Endometrial microvascular endothelial cells (primary cell): ENCODE data around the gene GUCA2B. TPM values are rescaled to one million over a fixed set of nuclear protein-coding genes. Genes with fewer than 3 reads are reported as not detected.

Experiments used
- in situ Hi-C: cut with HindIII; loops from 2 replicates; pipeline ENCODE4 v1.10.0; 2017; ENCODE audit warnings: low sequenced_read_pairs, low pct_unique_long_range_greater_than_20kb; ENCODE audit errors: inconsistent ontology term
- total RNA-seq: library from RNA; depleted of rRNA; stranded (reverse); fragments of >200 nt; gene quantifications from one replicate; pipeline ENCODE4 v1.2.3, GENCODE V29; 2015; ENCODE audit errors: inconsistent ontology term

GUCA2B gene
- total RNA-seq, 1 donor from 2014 or later = not detected

DNA sequence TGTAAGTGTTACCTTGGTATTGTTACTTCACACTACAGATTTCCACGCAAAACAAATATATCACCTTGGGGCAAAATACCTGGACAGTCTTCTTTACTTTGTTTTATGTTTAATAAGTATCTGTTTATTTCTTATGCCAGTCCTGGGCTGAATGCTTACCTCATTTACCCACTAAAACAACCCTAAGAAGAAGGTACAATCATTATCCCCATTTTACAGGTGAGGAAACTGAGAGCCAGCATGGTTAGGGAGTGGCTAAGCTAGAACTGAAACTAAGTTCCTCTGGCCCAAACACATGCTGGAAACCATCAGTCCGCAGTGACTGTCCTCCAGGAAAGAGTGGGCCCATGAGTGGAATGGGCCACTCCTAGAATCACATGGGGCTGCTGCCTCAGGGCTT is 13.0 kb upstream of the GUCA2B start:
- in situ Hi-C loops = no loop called here

DNA sequence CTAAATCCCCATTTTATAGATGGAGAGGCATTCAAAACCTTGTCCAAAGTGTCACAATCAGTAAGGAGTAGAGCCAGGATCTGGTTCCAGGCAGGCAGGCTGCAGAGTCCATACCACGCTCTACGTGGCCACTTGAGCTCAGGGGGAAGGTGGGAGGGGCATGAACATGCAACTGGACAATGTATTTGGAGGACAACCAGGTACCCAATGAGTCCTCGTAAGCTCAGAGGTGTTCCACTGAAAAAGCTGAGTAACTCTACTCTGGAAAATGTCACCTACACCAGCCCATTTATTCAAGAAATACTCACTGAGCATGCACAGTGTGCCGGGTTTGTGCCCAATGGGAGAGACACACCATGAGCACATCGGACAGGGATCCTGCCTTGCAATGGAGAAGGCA is 11.2 kb upstream of the GUCA2B start:
- in situ Hi-C loops = no loop called here

DNA sequence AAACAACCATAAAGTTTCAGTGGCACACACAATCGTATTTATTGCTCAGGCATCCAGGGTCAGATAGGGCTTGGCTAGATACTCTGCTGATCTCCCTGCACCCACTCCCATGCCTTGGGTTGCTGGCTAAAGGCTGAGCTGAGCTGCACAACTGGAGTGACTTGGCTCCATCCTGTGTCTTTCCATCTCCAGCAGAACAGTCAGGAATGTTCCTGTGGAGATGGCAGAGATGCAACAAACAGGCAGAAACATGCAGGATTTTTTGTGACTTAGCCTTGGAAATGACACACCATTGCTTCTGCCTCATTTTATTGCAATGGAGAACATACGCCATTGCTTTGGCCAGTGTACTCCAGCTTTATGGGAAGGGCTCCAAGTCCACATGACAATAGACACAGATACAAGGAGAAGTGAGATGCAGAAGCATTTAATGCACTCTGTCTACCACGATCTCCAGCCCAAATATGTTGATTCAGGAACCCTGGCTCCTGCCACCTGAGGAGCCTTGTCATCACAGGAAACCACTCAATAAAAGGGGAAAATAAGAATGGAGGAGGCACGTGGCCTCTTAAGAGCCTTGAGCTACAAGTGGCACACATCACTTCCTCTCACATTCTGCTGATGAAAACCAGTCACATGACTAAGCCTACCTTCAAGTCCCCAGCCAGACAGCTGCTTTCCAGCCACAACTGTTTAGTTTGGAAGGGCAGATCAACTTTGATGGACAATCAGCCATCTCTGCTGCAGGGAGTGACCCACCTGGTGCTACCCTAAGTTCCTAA is 10.1 kb upstream of the GUCA2B start:
- in situ Hi-C loops = no loop called here

DNA sequence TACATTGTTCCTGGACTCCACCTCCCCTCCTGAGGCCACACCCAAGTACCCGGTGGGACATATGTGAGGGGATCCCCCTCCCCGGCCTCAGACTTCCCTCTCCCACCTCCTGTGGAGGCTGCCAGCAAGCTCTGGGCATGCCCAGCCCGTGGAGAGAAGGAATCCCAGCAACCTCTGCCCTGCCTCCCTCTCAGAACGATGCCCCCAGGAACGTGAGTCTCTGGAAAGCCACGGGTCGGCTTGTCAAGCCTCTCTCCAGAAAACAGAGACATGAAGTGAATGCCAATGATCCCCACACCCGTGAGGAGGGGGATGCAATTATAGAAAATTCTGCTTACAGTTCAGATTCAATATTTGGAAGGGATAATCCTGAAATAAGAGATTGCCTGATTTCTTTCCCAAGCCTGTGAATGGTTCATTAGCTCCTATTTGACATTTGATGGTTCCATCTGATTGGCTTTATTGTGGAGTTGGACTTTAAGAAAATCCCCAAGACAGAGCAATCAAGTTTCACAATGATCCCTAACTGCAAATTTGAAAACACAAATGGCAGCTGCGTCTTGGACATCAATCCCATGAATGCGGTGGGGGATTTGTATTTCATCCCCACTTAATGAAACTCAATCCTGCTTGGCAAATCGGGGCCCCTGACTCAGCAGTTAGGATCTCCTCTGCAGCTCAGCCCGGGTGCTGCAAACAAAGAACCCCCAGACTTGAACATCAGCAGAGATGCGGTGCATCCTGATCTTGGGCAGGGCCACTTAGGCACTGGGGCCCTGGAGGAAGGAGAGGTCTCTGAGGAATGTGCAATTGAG is 9.1 kb upstream of the GUCA2B start:
- in situ Hi-C loops = no loop called here

DNA sequence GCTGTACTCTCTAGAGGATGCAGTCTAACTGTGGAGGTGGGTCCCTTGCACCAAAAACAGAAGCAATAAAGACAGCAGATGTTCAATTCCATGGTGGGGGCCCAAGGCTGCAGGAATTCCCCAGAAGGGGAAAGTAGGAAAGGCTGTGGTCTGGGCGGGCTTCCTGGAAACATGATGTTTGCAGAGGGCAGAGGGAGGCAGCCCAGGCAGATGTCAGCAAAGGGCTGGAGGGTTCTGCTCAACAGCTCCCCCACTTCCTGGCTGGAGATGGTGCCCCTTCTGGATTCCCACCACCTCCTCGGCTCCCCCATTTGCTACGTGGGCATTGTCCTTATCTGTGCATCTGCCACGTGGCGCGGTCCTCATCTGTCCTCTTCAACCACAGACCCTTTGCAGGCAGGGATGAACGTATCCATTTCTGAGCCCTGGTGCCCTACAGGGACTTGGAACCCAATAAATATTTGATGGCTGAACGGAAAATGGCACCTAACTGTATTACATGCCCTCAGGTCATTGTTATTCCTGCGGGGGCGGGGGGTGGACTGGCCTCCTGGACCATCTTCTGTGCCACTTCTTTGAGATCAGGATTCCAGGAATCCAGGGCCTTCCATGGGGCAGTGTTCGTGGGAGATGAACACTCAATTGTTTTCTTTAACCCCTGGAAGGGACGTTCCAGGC is 8.4 kb upstream of the GUCA2B start:
- in situ Hi-C loops = no loop called here

DNA sequence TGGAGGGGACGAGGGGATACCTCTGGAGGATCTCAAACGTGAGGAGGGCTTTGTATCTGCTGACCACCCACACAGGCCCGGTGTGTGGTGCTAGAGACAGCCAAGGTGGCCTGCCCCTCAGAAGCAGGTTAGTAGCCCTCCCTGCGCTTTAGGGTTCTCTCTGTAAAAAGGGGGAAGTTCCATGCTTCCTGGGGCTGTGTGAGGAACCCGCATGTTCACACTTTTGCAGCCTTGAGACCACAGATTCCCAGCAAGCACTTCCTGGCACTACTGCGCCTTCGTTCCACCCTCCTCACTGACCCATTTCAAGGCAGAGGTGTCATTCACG is 7.9 kb upstream of the GUCA2B start:
- in situ Hi-C loops = no loop called here

DNA sequence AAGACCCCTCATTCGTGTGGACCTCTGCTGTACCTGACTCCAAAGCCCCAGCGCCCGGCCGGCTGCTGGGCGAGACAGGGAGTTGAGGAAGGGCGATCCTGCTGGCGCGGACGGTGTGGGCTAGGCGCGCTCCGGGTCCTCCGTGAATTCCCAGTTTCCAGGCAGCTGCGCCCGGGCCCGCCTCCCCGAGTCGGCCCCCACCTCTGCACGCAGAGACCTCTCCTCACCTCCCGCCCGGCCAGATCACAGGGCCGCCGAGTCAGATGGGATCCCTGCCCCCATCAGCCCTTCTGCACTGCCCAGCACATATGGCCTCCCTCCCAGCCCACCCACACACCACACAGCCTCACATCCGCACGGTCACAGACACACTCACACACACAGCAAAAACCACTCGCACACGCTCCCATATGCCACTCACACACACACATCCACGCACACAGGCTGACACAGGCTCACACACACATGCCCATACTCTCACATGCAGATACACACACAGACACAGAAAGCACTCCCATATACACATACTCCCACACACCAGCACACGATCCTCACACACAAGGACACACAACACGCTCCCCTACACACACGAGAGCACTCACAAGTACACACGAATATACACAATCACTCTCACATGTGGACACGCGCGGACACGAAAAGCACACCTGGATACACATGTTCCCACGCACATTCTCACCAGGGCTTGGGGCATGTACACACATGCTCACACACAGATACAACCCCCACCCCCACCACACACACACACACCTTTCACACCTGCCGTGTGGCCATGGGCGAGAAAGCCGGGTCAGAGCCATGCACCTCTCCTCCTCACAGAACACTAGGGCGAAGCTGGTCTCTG is 7.2 kb upstream of the GUCA2B start:
- in situ Hi-C loops = no loop called here

DNA sequence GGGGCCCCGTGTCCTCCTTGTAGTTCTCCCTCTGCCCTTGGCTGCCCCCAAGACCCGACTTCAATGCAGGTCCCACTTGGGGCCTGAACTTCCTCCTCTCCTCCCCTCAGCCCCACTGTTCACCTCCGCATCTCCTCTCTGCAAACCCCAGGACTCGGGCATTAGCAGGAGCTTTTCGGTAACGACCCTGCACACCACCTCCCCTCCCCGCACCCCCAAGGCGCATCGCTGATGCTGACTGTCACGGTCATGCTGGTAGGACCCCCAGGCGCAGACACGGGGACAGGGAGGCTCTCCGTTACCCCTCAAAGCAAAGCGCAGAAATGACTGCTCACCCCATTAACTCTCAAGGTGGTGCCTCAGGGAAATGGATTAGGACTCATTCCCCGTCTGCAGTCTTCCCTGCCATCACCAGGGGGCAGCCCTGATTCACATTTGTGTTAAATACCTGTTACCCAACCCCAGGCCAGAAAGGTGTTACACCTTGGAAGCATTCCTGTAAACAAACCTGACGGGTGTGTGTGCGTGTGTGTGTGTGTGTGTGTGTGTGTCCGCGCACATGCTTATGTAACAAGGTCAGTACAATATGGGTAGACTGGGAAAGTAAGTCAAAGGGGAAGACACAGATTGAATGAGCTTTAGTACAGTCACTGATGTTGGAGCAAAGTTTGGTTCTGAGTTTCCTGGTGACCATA is 6.4 kb upstream of the GUCA2B start:
- in situ Hi-C loops = no loop called here

DNA sequence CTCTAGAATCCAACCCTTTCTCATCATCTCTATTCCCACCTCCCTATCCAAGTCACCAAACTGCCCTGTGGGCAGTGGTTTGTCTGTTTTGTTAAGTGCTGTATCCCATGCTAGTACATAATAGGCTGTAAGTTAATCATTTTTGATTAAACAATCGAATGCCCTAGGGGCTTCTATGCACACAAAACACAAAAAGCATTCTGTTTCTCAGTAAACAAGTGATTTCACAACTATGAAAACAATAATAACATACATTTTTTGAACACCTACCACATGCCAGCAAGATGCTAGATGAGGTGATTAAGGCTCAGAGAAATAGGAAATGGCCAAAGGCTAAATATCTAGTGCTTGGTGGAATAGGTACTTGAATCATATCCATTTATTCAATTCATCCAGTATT is 5.0 kb upstream of the GUCA2B start:
- in situ Hi-C loops = no loop called here

DNA sequence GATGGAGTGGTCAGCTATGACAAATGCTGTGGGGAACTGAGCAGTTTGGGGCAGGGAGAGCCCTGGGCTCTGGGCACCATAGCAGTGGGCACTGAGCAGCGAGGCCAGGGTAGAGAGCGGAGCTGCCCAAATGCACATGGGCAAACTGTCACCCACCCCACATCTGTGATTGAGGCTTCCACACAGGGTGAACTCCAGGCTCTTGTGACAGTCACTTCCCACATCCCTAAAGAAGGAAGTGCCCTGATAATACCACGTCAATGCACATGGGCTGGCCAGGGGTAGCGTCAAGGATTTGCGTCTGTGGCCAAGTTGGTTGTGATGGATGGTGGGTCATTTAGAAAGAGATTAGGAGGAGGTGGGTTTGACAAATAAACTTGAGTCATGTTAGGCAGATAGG is 2.6 kb upstream of the GUCA2B start:
- in situ Hi-C loops = no loop called here

DNA sequence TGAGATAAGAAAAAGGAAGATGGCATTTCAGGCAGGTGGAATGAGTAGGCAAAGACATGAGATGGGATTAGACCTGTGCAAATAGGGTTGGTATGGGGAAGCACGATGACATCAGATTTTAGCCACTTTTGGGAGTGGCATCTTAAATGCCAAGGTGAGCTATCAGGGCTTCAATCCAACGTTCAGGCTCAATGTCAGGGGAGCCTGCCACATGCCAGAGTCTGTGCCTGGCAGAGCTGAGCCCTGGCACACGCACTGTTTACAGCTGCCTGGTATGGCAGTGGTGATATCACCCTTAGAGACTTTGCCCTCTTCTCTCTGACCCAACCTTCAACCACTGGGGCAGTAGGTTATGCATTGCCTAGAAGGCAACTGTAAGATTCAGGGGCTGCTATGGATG is 1.1 kb upstream of the GUCA2B start:
- in situ Hi-C loops = no loop called here

DNA sequence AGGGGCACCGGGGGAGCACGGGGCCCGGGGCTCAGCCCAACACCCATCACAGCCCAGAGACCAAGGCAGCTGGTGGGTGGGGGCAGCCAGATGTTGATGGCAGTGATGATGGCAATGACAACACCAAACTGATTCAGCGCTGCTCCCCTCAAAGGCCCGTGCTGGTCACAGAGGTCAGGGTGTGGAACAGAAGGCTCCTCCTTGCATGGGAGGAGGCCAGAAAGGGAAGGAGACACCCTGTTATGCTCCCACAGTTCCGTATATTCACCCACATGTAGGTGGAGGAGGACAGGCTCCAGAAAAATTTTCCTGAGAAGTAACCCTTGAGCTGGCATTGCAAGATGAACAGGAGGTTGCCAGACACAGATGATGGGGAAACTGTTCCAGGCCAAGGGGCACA is 414 bp downstream of the GUCA2B start:
- in situ Hi-C loops = no loop called here

DNA sequence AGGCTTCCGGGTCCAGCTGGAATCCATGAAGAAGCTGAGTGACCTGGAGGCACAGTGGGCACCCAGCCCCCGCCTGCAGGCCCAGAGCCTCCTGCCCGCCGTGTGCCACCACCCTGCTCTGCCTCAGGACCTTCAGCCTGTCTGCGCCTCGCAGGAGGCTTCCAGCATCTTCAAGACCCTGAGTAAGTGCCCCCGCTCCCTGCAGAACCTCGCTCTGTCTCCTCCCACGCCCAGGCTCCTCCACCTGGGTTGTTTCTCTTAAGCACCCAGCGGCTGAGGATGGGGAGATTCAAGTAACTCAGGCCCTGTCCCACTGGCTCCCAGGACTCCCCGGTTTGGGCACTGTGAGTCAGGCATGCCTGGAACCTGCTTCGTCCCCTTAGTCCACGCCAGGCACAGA is 1.5 kb downstream of the GUCA2B start:
- in situ Hi-C loops = no loop called here

DNA sequence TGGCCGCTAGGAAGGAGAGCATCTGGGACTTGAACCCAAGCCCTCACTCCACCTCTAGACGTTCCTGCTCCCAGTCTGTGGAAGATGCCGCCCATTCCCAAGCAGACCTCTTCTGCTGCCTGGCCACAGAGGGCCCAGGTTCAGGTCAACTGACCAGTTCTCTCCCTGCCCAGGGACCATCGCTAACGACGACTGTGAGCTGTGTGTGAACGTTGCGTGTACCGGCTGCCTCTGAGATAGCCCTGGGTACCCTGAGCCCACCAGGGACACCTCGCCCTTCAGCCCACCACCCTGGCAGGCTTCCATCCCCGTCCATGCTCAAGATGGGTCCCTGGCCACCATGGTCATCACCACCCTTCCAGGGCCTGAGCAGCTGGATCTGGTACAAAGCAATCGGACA is 2.2 kb downstream of the GUCA2B start:
- in situ Hi-C loops = no loop called here

DNA sequence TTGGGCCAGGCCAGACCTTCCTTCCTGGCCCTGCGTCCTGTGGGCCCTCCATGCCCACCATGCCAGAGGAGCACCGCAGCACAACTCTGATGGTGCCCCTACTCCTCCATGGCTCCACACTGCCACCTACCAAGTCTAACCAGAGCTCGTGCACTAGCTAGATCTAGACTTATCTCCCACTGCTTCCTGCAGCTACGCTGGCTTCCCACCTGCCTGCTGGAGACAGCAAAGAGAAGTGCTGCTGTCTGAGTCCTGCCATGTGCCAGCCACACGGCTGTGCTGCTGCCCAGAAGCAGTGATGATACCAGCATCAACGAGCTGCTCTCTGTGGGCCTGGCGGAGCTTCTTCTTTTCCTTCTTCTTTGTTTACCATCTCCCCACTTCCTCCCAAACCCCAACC is 4.5 kb downstream of the GUCA2B start:
- in situ Hi-C loops = no loop called here

DNA sequence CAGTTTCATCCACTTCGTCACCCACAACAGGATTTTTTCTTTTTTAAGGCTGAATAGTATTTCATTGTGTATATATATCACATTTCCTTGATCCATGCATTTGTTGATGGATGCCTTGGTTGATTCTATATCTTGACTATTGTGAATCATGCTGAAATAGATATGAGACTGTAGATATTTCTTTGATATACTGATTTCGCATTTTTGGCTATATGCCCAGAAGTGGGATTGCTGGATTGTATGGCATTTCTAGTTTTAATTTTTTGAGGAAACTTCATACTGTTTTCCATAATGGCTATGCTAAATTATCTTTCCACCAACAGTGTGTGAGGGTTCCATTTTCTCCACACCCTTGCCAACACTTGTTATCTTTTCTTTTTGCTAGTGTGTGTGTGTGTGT is 5.0 kb downstream of the GUCA2B start:
- in situ Hi-C loops = no loop called here

DNA sequence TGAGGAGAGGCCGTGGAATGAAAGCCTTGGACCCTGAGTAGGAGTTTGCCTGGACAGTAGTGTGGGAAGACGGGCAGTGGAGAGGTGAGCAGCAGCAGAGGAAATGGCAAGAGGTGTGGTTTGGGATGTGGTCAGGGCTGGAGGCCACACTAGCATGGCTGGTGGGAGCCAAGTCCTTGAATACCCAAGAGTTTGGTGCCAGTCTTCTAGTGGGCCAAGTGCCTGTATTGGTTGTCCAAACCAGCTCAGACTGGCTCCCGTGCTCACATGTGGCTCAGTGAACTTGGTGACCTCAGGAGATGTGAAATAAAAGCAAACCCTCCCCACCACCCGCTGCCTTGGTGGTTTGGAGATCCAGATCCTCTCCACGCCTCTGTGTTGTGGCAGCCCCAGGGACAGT is 9.0 kb downstream of the GUCA2B start:
- in situ Hi-C loops = no loop called here

DNA sequence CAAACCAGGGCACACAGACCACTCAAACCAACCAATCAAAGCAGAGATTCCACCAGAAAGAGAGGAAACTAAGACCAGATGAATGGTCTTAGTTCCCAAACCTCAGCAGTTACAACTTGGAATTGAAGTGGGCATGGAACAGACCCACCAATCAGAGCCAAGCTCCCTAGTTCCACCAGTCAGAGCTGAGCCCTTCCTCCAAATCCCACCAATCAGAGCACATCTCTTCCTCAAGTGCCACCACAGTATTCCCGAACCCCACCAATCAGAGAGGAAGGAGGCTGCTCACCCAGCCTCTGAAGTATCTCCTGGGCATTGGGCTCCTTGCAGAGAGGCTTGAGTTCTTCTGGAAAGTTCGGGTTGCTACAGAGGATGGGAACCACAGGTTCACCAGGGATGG is 9.9 kb downstream of the GUCA2B start:
- in situ Hi-C loops = no loop called here
